ENCODE data around the gene NEDD4.
"Not testable (repeated sequence)": the region's sequence is repeated elsewhere in the genome, so short reads cannot be mapped to it uniquely, and the experiment has no call there.

Gene NEDD4

DNA sequence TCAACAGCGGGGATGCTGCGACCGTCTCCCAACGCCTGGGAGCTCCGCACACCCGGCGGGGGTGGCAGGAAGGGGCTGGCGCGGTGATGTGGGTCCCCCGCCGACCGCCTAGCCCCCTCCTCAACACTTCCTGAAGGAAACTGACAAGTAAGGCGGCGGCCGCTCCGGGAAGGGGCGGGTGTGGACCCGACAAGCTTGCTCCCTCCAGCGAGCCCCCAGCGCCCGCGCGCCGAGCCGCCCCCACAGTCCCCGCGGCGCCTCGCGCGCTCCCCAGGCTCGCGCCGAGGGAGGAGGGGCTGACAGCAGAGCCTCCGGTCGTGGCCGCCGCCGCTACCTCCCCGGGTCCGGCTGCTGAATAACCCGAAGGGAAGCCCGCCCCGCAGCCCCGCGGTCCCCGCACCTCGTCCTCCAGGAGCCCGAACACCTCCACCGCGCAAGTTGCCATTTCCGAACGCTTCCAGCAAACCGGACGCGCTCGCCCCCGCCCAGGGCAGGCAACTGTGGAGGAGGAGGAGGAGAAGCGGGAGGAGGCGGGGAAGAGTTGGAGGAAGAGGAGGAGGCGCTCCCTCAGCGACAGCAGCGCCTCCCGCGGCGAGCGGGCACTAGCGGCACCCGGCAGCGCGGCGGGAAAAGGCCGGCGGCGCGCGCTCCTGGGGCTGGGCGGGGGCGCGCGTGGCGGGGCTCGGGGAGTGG lies at the start of gene NEDD4:
TSS of gene NEDD4 (minus strand) at position 502 of the 693 bp plus-strand sequence. CDS start at position 445, 57 bp downstream.
- DNase-seq (ENCODE audit: low read depth, low spot score), result peak; percentile 28

DNA sequence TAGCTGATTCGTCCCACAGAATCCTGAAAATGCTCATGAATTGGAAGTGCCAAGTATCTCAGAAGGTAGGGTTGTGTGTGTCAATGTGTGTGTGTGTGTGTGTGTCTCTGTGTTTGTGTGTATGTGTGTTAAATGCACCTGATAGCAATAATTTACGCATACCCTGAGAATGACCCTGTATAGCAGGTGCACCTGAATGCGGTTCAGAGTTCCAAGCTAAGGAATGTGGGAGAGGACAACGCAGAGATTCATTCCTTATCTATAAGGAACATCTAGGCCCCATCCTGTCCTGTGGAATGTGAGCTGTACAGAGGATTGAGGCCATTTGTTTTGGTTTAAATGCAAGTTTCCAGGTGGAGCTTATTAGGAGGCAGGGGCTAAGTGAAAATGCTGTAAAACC lies 49.1 kb upstream of the NEDD4 start:
- DNase-seq (ENCODE audit: low read depth, low spot score), result no peak

DNA sequence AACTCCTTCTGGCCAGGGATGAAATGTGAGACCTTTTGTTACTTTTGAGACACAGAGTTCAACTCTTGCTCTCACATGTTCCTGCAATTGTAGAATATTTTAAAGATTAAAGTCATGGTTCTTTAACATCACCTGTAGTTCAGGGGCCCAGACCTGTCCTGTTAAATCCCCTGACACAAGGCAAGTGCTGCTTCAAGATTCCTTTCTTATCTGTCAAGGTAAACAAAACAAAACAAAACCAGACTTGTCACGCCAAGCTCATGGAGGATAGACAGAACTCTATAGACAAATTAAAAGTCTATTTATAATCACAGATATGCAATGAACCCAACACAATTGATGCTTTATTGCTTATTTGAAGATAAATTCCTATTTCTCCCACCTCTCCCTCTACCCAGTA lies 48.6 kb upstream of the NEDD4 start:
- DNase-seq (ENCODE audit: low read depth, low spot score), result no peak

DNA sequence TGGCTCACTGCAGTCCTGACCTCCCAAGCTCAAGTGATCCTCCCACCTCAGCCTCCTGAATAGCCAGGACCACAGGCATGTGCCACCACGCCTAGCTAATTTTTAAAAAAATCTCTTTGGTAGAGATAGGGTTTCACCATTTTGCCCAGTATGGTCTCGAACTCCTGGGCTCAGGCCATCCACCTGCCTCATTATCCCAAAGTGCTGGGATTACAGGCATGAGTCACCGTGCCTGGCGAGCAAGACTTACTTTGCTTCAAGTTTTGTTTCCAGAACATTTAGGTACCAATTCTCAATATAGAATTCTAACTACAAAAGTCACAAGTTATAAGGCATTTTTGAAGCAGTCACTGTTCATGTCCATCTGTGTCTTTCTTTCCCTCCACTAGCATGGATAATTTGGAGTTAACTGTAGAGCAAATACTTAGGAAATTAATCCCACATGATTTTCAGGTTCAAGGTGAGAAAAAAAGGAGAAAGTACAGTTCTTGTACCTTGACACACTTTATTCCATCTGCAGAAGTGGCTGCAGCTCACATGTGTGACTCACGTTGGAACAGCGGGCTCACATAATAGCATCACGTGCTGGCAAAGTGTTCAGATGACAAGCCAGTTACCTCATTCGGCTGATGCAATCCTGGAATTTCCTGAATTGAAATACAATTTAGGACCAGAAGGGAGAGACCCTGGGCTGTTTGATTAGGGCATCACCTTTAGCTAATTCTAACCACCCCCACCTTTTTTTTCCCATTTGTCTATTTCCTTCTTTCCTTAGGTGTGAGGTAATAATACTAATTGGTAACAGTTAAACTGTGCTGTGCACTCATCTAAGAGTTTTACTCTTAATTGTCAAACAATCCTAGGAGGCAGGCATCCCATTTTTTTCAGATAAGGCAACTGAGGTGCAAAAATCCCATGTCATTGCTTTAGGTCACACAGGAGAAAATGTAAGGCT lies 46.9 kb upstream of the NEDD4 start:
- DNase-seq (ENCODE audit: low read depth, low spot score), result no peak

DNA sequence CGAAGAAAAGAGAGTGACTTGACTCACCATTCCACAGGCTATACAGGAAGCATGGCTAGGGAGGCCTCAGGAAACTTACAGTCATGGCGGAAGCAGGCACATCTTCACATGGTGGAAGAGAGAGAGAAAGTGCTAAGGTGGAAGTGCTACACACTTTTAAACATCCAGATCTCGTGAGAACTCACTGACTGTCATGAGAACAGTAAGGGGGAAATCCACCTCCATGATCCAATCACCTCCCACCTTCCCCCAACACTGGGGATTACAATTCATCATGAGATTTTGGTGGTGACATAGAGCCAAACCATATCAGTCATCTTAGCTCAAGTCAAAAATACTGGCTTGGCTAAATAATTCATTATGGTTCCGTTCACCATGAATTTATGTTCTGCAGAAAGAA lies 45.3 kb upstream of the NEDD4 start:
- no peak for DNase-seq (ENCODE audit: low read depth, low spot score)

DNA sequence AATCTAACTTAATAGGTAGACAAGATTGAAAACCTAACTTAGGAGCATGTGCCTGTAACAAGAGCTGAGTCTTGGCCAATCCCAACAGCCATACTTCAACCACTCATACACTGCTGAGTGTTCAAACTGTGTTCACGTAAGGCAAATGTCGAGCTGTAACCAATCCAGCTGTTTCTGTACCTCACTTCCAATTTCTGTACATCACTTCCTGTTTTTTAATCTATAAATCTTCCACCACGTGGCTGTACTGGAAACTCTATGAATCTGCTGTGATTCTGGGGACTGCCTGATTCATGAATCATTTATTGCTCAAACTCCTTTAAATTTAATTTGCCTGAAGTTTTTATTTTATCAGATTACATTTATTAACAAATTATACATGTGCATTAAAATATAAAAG lies 44.6 kb upstream of the NEDD4 start:
- DNase-seq (ENCODE audit: low read depth, low spot score), result no peak

DNA sequence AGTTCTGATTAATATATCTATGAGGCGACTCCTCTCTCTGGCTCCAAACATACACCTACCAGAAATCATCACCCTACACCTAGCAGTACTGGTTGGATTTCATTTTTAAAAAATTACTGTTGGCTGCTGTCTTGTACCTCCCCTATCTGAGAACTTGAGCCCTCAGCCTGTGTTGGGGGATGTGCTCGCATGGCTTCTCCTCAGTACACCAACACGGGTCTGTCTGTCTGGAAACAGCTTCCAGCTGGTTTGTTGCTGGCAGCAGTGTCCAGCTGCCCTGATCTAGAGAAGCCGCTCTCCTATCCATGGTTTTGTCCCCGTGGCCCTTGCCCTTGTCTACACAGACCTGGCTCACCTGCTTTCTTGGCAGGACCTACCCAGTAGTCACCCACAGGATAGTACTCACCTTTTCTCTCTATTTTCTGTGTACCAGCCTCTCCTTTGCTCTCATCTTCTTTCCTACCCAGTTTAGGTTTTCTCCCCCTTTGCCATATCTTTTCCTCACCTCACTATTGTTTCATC lies 43.2 kb upstream of the NEDD4 start:
- DNase-seq (ENCODE audit: low read depth, low spot score), result no peak

DNA sequence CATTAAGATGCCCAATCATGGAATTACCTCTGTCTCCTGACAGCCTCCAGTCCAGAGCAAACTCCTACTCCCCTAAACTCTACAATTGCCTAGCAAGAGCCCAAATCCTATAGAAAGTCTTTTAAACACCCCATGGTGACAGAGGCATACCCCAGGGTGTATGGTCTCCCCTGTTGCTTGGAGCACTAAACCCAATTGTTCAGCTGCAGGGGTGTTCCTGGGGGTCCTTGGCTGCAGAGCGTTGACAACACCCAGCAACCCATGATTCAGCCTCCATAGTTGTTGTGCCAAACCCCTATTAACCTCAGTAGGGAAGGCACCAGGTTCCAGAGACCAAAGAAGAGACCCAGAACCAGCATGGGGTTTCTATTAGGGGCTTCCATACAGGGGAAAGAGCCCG lies 41.8 kb upstream of the NEDD4 start:
- DNase-seq (ENCODE audit: low read depth, low spot score), result no peak

DNA sequence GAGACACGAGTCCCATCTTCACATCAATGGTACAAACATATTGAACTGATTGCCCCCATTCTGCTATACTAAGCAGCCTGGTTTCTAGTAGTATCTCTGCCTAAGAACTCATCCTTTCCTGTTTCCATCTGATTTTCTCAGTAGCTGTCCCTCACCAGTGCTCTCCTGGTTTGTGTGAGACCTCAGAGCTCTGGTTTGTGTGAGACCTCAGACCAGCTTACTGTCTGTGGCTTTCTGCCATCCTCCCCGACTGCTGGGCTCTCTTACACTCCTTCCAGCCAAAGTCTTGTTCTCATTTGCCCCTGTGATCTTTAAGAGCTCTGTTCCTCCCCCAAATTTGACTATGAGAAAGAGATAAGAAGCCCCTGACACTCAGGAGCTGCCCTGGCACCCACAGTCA lies 41.1 kb upstream of the NEDD4 start:
- no peak for DNase-seq (ENCODE audit: low read depth, low spot score)

DNA sequence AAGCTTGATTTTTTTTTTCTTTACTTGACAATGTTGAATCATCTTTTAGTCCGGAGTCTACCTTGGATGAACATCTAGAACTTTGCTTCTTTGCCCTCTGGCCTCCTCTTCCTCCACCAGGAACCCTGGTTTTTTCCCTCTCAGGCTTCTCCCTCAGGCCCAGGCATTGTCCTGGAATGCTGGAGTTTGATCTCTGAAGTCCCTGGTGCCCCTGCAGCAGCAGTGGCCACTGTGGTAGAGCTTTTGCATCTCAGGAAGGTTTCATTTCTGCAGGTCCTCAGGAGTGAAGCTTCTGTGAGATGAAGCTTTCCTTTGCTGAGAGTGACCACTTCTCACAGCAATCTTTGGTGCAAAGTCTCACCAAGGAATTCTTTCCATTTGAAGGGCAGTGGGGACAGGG lies 39.0 kb upstream of the NEDD4 start:
- DNase-seq (ENCODE audit: low read depth, low spot score), result no peak

DNA sequence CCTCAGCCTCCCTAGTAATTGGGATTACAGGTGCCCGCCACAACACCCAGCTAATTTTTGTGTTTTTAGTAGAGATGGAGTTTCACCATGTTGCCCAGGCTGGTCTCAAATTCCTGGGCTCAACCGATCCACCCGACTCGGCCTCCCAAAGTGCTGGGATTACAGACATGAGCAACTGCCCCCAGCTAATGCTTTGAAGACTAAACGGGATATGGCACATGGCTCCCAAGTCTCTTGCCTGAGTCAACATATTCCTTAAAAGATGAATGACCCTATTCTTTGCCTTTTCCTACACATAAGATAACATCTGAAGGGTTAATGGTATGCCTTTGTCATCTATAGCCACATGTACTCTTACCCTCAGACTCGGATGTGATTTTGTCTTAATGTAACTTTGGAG lies 38.4 kb upstream of the NEDD4 start:
- DNase-seq (ENCODE audit: low read depth, low spot score), result no peak

DNA sequence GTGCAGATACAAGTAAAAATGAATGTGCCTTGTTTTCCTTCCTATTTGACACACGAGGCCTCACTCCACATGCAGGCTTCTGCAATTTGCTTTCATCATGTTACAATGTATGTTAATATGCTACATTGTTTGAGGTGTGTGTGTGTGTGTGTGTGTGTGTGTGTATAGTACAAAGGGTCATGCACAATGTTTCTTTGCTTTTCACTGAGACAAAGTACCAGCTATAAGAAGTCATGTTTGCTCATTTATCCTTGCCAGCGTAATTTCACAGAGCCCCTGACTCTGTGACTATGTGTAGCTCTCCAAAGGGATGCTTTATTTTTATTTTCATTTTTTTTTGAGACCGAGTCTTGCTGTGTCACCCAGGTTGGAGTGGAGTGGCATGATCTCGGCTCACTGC lies 38.0 kb upstream of the NEDD4 start:
- no peak for DNase-seq (ENCODE audit: low read depth, low spot score)

DNA sequence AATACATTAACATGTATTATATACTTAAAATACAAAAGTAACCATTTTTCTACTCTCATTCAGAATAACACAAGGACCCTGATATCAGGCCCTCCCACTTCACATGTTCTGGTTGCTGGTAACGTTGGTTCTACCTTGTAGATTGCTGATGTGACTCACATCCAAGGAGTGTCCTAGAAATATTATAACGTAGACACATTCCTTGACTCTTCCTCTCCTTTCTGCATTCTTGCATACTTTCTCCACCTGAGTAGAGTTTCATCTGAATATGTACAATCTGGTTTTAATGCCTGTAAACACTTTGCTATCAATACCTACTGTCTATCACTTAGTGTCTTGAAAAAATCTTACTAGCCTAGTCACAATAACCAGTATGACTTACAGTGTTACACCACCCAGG lies 35.0 kb upstream of the NEDD4 start:
- no peak for DNase-seq (ENCODE audit: low read depth, low spot score)

DNA sequence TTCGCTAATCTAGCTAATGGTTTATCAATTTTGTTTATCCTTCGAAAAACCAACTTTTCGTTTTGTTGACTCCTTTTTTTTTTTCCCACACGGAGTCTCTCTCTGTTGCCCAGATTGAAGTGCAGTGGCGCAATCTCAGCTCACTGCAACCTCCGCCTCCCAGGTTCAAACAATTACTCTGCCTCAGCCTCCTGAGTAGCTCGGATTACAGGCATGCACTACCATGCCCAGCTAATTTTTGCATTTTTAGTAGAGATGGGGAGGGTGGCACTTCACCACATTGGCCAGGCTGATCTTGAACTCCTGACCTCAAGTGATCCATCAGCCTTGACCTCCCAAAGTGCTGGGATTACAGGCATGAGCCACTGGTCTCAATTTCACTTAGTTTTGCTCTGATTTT lies 29.7 kb upstream of the NEDD4 start:
- not testable (repeated sequence) for DNase-seq (ENCODE audit: low read depth, low spot score)

DNA sequence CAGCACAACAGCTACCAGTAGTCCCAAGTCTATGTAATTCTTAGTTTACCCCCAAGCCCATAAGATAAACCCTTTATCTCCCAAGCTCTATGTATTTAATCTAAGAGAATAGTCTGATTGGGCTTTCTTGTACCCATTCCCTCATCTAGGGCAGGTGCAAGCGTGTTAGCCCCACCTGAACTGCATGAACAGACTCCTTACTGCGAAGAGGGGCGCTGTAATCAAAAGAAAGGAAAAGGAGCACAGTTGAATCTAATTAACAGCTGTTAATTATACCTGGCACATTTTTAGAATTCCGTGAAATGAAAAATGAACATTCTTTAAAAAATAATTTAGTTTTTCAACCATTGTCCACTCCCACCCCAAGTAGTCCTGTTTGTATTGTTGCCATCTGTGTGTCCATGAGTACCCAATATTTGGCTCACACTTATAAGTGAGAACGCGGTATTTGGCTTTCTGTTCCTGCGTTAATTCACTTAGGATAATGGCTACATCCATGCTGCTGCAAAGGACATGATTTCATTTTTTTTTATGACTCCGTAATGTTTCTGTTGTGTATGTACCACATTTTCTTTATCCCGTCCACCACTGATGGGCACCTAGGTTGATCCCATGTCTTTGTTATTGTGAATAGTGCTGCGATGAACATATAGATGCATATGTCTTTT lies 26.5 kb upstream of the NEDD4 start:
- DNase-seq (ENCODE audit: low read depth, low spot score), result no peak

DNA sequence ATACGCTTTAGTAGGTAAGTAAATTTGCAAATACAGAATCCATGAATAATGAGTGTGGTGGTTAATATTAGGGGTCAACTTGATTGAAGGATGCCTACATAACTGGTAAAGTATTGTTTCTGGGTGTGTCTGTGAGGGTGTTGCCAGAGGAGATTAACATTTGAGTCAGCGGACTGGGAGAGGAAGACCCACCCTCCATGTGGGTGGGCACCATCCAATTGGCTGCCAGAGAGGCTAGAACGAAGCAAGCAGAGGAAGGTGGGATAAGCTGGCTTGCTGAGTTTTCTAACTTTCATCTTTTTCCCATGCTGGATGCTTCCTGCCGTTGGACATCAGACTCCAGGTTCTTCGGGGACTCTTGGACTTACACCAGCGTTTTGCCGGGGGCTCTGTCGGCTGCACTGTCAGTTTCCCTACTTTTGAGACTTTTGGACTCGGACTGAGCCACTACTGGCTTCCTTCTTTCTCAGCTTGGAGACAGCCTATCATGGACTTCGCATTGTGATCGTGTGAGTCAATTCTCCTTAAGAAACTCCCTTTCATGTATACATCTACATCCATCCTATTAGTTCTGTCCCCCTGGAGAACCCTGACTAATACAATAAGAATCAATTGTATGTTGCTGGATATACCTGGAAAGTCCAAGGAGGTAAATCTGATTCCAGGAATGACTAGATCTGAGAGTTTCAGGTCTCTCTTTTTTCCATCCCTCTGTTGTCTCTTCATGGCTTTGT lies 25.8 kb upstream of the NEDD4 start:
- no peak for DNase-seq (ENCODE audit: low read depth, low spot score)

DNA sequence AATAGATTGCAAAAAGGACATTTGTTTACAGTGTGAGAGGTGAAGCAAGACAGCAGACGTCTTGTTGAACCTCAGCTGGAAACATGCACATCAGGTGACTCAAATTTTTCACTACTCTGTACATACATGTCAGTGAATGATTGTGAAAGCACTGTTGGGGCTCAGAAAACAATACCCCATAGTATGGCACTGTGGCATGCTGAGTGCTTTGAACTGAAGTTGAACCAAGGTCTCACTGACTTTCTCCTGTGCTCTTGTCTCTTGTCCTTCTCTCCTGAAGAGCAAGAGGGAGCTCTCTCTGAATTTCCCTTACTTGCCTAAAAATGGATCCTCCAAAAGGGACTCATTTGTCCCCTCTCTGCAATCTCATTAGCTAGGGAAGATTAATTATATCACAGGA lies 24.5 kb upstream of the NEDD4 start:
- no peak for DNase-seq (ENCODE audit: low read depth, low spot score)

DNA sequence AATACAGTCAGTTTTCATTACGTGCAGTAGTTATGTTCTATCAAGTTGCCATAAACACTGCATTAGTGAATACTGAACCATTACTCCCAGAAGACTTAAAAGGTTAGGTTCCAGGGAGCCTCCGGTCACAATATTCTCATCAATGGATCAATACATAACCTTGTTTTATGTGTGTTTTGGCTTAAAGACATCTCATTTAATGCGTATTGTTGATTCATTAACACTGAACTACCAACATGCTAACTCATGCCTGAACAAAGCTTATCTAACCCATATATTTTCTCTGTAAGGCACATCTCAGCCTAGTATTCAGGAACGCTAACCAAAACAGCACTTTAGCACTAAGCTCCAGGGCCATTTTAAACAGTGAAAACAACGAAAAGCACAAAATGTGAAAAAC lies 24.1 kb upstream of the NEDD4 start:
- DNase-seq (ENCODE audit: low read depth, low spot score), result no peak

DNA sequence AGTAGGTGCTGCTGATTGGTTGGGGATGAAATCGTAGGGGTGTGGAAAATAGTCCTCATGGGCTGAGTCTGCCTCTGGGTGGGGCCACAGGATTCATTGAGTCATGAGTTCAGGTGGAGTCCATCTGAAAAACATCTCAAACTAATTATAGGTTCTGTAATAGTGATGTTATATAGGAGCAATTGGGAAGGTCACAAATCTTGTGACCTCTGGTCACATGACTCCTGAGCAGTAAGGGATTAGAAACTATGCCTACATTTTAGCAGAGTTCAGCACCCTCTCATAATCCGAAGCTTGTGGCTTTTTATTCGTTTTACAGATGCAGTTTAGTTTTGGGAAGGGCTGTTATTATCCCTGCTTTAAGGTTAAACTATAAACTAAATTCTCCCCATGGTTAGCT lies 22.9 kb upstream of the NEDD4 start:
- DNase-seq (ENCODE audit: low read depth, low spot score), result no peak

DNA sequence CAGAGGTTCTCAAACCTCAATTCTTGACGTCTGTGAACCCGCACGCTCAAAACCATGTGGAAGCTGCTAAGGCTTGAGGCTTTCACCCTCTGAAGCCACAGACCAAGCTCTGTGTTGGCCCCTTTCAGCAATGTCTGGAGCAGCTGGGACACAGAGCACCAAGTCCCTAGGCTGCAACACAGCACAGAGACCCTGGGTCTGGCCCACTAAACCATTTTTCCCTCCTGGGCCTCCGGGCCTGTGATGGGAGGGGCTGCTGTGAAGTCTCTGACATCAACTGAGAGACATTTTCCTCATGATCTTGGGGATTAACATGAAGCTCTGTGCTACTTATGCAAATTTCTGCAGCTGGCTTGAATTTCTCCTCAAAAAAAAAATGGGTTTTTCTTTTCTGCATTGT lies 21.3 kb upstream of the NEDD4 start:
- DNase-seq (ENCODE audit: low read depth, low spot score), result no peak

DNA sequence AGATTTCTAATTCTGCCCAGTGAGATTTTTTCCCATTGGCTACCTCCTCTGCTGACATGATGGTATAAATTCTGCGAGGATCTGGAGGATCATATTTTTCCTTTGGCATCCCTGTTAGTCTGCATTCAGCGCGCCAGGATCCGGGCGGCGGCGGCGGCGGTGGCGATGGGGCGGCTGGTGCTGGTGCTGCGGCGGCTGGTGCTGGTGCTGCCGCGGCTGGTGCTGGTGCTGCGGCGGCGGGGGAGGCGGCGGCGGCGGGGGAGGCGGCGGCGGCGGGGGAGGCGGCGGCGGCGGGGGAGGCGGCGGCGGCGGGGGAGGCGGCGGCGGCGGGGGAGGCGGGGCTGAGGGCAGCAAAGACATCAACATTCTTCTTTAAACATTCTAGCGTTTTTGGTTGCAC lies 13.6 kb upstream of the NEDD4 start:
- not testable (repeated sequence) for DNase-seq (ENCODE audit: low read depth, low spot score)

DNA sequence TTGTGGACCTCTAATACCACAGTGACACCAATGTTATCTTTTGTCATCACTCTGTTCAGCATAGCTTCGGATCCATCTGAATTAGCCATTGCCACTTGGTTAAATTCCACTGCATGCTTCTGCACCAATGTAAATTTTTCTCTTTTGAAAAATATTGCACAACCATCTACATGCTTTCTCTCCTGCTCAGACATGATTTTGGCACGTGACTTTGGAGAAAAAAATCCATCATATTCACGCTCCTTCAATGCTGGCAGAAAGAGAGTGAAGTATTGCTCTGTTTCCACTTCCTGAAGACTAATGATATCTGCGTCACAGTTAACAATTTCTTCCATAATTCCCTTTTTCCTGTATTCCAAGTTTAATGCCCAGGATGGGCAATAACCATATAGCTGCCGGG lies 13.0 kb upstream of the NEDD4 start:
- not testable (repeated sequence) for DNase-seq (ENCODE audit: low read depth, low spot score)
